NOMO-1 treated with dmso at 0.1 percent for 144 hours (cell line): ENCODE data around the gene LONRF3.
"Not testable (repeated sequence)": the region's sequence is repeated elsewhere in the genome, so short reads cannot be mapped to it uniquely, and the experiment has no call there.

ENCODE experiments used
- DNase-seq: peaks from one replicate; lab custom pipeline; 2025; ENCODE audit not compliant: unreplicated experiment; lab: John Stamatoyannopoulos, UW

Gene LONRF3

GRCh38 chrX:118983513-118983912, 9.1 kb downstream of the LONRF3 start:
- no peak for DNase-seq

GRCh38 chrX:118988911-118989310, 14.5 kb downstream of the LONRF3 start:
- no peak for DNase-seq

GRCh38 chrX:118989886-118990285, 15.5 kb downstream of the LONRF3 start:
- DNase-seq: no peak

DNA sequence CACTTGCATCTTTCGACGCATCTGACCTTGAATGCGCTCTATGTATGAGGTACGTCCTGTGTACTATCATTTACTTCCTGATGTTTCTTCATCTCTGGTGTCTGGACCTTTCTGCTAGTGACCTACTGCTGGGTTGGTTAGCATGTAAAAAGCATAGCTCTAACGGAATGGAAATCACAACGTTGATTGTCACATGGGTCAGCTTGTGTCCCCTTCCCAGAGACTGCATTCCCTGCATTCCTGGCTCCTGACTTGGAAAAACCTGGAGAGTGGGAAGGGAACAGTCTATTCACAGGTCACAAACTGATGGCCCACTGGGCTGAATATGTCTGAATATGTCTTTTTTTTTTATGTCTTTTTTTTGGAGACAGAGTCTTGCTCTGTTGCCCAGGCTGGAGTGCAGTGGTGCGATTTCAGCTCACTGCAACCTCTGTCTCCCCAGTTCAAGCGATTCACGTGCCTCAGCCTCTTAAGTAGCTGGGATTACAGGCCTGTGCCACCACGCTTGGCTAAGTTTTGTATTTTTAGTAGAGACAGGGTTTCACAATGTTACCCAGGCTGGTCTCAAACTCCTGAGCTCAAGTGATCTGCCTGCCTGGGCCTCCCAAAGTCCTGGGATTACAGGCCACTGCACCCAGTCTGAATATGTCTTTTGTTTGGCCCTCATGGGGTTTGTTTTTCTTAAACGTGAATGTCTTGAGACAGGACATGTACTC, 16.3 kb downstream of the LONRF3 start:
- no peak for DNase-seq

DNA sequence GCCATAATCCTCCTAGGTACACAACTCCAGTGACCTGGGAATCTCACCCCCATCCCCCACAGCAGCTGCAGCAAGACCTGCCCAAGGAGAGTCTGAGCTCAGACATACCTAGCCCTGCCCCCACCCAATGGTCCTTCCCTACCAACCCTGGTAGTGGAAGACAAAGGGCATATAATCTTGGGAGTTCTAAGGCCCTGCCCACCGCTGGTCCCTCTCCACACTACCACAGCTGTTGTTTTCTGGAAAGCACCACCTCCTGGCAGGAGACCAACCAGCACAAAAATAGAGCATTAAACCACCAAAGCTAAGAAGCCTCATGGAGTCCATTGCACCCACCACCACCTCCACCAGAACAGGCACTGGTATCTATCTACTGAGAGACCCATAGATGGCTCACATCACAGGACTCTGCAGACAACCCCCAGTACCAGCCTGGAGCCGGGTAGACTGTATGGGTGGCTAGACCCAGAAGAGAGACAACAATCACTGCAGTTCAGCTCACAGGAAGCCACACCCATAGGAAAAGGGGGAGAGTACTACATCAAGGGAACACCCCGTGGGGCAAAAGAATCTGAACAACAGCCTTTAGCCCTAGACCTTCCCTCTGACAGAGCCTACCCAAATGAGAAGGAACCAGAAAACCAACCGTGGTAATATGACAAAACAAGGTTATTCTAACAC, 18.2 kb downstream of the LONRF3 start:
- DNase-seq: not testable (repeated sequence)

DNA sequence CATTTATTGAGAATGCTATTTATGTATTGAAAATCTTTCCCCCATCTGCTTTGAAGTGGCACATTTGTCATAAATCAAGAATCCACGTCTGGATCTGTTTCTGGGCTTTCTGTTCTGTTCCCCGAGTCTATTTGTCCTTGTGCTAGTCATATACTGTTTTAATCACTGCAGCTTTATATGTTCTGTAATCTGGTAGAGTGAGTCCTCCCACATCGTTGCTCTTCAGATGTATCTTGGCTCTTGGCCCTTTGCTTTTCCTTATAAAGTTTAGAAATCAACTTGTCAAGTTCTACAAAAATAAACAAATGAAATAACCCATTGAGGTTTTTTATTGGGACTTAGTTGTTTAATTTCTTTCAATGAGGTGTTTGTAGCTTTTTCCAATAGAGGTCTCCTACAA, 29.0 kb downstream of the LONRF3 start:
- DNase-seq: no peak

DNA sequence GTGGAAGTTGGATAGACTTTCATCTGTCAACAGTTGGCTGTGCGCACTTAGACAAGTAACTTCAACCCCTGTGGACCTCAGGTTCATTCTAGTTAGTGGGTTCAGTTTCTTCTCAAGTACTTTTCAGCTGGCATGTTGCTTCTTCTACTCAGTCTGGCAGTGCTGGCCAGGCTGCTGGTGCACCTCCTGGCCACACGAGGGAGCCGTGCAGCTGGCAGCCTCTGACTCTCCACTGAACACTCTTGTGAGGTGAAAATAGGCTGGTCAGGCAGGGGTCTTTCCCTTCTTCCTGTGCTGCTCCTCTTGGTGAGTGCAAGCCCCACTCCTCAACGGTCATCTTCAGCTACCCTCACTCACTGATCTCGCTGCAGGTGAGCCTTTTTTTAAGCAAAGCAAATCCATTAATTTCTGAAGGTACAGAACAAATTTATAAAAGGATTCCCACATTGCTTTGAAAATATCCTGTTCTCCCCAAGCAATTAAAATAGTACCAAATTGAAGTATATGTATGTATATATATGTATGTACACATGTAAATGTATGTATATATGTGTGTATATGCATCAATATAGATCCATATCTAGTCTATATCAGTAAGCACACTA, 30.6 kb downstream of the LONRF3 start:
- DNase-seq: peak; percentile 27

DNA sequence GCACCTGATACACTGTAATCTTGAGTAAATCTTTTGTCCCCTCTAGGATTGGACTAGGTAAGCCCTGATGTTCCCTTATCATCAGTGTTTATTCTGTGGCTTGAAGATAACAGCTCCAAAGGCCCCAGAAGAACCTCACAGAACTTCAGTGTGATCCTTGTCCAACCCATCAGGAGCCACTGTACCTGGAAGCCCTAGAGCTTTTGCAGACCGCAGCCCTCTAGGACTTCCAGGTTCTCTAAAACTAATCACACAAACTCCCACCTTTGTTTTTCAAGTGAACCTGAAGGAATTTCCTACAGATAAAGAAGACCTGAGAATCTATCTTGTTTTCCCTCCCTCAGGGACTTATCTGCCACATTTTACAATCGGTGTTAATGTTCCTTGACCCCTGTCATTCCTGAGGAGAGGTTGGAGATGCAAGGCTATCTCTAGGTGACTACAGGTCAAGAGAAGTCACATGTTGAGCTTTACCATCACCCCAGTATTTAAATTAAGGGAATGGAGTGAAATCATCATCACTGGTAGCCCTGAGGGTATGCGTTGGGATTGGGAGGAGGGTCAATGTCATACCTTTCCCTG, 32.9 kb downstream of the LONRF3 start:
- no peak for DNase-seq

GRCh38 chrX:119008110-119008744, 33.8 kb downstream of the LONRF3 start:
- DNase-seq: no peak

- DNase-seq: no peak
These were observed 34.7 kb downstream of the LONRF3 start for GRCh38 chrX:119009071-119009470.

DNA sequence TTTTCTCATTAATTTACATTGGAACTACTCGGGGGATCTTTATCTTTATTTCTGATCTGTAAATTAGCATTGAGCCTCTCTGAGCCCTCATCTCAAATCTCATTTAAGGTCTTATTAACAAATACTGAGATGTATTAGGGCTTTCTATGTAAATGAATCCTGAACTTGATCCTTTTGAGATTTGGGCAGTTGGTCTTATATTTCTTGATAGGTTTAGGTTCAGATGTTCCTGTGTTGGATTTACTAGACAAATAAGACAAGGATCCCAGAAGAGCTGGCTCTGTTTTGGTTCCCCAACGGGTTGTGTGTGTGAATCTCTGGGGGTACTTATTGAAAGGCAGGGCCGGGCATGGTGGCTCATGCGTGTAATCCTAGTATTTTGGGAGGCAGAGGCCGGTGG, 36.1 kb downstream of the LONRF3 start:
- DNase-seq: no peak

DNA sequence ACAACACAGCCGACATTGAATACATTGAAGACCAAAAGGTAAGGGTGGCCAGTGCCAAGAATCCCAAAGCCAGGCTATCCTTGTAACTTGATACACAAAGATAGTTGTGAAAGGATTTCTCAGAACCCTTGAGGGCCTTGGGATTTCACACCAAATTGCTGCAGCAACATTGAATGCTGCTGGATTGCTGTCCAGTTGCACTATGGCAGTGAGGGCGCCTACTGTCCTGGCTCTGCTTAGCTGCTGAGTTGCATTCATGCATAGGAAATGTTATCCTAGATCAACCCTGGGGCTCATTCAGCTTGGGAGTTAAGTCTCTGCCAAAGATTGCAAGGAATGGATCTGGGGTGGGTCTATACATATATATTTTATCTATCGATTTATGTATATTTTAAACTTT, 38.7 kb downstream of the LONRF3 start:
- no peak for DNase-seq

- DNase-seq: peak; percentile 76
These were observed 41.2 kb downstream of the LONRF3 start for GRCh38 chrX:119015407-119016237.

GRCh38 chrX:119017077-119017476, 42.7 kb downstream of the LONRF3 start:
- DNase-seq: no peak

DNA sequence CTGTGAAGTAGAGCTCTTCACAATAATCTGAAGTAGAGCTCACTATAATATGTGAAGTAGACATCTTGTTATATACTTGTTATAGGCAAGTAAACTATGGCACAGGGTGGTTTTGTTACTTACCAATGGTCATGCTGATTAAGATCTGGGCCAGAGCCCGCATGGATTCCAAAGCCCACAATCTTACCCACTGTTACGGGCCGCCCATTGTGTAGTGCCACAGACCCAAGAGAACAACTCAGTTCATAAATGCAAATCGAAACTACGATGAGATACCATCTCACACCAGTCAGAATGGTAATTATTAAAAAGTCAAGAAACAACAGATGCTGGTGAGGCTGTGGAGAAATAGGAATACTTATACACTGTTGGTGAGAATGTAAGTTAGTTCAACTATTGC, 51.5 kb downstream of the LONRF3 start:
- no peak for DNase-seq

GRCh38 chrX:119026344-119026743, 51.9 kb downstream of the LONRF3 start:
- not testable (repeated sequence) for DNase-seq

DNA sequence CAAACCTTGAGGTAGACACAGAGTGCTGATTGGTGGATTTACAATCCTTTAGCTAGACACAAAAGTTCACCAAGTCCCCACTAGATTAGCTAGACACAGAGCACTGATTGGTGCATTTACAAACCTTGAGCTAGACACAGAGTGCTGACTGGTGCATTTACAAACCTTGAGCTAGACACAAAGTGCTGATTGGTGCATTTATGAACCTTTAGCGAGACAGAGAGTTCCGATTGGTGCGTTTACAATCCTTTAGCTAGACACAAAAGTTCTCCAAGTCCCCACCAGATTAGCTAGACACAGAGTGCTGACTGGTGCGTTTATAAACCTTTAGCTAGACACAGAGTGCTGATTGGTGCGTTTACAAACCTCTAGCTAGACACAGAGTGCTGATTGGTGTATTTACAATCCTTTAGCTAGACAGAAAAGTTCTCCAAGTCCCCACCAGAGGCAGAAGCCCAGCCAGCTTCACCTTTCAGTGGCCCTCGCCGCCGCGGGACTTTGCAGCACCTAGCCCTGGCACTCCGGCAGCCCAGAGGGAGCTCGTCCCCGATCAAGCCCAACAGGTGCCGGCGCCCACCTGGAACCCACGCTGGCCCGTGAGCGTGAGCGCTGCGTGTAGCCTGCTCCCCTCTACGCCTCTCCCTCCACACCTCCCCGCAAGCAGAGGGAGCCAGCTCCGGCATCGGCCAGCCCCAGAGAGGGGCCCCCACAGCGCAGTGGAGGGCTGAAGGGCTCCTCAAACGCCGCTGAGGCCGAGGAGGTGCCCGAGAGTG, 53.7 kb downstream of the LONRF3 start:
- DNase-seq: not testable (repeated sequence)

DNA sequence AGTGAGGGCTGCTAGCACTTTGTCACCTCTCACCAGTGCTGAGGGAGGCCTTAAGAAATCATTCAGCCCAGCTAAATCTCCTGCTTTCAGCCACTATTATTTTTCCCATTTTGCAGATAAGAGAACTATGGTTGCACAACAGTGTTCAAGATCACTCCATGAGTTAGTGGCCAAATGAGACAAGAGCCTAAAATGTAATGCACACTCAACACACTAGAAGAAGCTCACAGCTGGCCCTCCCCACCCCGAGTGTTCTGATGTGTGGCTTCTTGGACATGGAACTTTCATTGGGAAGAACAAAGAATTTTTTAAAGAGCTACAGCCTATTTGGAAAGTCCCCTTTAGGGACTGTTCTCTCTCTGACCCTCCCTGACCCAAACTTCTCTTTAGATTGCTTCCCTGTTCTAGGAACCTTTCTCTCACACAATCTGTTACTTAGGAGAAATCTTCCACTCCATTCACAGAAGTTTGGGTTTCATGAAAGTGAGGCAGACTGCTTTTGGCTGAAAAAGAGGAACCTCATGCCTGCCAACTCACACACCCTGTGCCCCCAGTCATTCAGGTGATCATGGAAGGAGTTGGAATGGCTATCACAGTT, 54.4 kb downstream of the LONRF3 start:
- DNase-seq: no peak

DNA sequence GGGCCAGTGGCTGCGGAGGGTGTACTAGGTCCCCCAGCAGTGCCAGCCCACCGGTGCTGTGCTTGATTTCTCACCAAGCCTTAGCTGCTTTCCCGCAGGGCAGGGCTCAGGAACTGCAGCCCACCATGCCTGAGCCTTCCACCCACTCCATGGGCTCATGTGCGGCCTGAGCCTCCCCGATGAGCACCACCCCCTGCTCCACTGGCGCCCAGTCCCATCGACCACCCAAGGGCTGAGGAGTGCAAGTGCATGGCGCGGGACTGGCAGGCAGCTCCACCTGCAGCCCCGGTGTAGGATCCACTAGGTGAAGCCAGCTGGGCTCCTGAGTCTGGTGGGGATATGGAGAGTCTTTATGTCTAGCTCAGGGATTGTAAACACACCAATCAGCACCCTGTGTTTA, 55.2 kb downstream of the LONRF3 start:
- not testable (repeated sequence) for DNase-seq
